Measurements from ENCODE around the gene LCN10. TPM values are rescaled to one million over a fixed set of nuclear protein-coding genes. Genes with fewer than 3 reads are reported as not detected.
"Not testable (repeated sequence)": the region's sequence is repeated elsewhere in the genome, so short reads cannot be mapped to it uniquely, and the experiment has no call there.

The LCN10 gene
- total RNA-seq, 2 experiments from 2014 or later = not detected

GRCh38 chr9:136756836-136757235, 14.1 kb upstream of the LCN10 start:
- intact Hi-C loops (cut with micrococcal nuclease; ENCODE audit: unreplicated experiment) = no loop called here
- ChIA-PET CTCF (ENCODE audit: unreplicated experiment) (no interaction called here), POLR2A (no interaction called here)
- H3K27ac ChIP-seq (ENCODE audit: low read depth, low read length, poor library complexity, severe bottlenecking) = no peak overlapping the region
- H3K4me2 ChIP-seq (ENCODE audit: low read length) = no peak overlapping the region
- H3K9me2 ChIP-seq (ENCODE audit: insufficient read depth, low read length) = no peaks in the 10 kb centered on the region
- no peak for TF ChIP-seq EZH2phosphoT487 (IDR thresholded peaks at IDR 0.05; ENCODE audit: borderline replicate concordance, low read depth, low read length)
- TF ChIP-seq CTCF (conservative IDR thresholded peaks at IDR 0.05; ENCODE audit: low read length) = no peak
- no TSS peak for BruUV-seq (replicated peaks)
- no peaks in the 10 kb centered on the region for H4K20me1 ChIP-seq (ENCODE audit: insufficient read depth, low read length)
- no peak for DNase-seq (ENCODE audit: low spot score)
- no peaks in the 10 kb centered on the region for H3K4me1 ChIP-seq (ENCODE audit: insufficient read depth, low read length, poor library complexity, severe bottlenecking)
- no peaks in the 10 kb centered on the region for H3K79me2 ChIP-seq (ENCODE audit: insufficient read depth, low read depth, low read length)
- H3K4me3 ChIP-seq (ENCODE audit: low read depth, low read length, poor library complexity, severe bottlenecking) = no peak overlapping the region
- H3K36me3 ChIP-seq (ENCODE audit: insufficient read depth, low read length) = no peaks in the 10 kb centered on the region
- H3K9me3 ChIP-seq (ENCODE audit: low read length) = peaks cover 10% of the 10 kb centered on the region; the same call in 1 of the 2 replicates
- no peak overlapping the region for H2AFZ ChIP-seq (ENCODE audit: low read length)

GRCh38 chr9:136756134-136756438, 13.3 kb upstream of the LCN10 start:
- Histone ChIP-seq H3K9me3 (ENCODE audit: low read length) (peaks cover 17% of the 10 kb centered on the region), H3K27ac (ENCODE audit: low read depth, low read length, poor library complexity, severe bottlenecking) (no peak overlapping the region), H3K4me1 (ENCODE audit: insufficient read depth, low read length, poor library complexity, severe bottlenecking) (no peaks in the 10 kb centered on the region), H3K9me2 (ENCODE audit: insufficient read depth, low read length) (no peaks in the 10 kb centered on the region), H2AFZ (ENCODE audit: low read length) (no peak overlapping the region), H3K4me3 (ENCODE audit: low read depth, low read length, poor library complexity, severe bottlenecking) (no peak overlapping the region), H3K4me2 (ENCODE audit: low read length) (no peak overlapping the region), H3K36me3 (ENCODE audit: insufficient read depth, low read length) (no peaks in the 10 kb centered on the region), H3K79me2 (ENCODE audit: insufficient read depth, low read depth, low read length) (no peaks in the 10 kb centered on the region), H4K20me1 (ENCODE audit: insufficient read depth, low read length) (no peaks in the 10 kb centered on the region)
- no TSS peak for BruUV-seq (replicated peaks)
- TF ChIP-seq EZH2phosphoT487 (IDR thresholded peaks at IDR 0.05; ENCODE audit: borderline replicate concordance, low read depth, low read length) = no peak
- TF ChIP-seq CTCF (conservative IDR thresholded peaks at IDR 0.05; ENCODE audit: low read length) = no peak
- intact Hi-C loops (cut with micrococcal nuclease; ENCODE audit: unreplicated experiment) = no loop called here
- POLR2A ChIA-PET = no interaction called here
- no peak for DNase-seq (ENCODE audit: low spot score)
- CTCF ChIA-PET (ENCODE audit: unreplicated experiment) = no interaction called here

GRCh38 chr9:136755302-136756133, 12.8 kb upstream of the LCN10 start:
- DNase-seq (ENCODE audit: low spot score); BruUV-seq (replicated peaks); H3K9me2 ChIP-seq (ENCODE audit: insufficient read depth, low read length); CTCF ChIA-PET (ENCODE audit: unreplicated experiment); H3K27ac ChIP-seq (ENCODE audit: low read depth, low read length, poor library complexity, severe bottlenecking); H4K20me1 ChIP-seq (ENCODE audit: insufficient read depth, low read length); H3K4me2 ChIP-seq (ENCODE audit: low read length); H3K79me2 ChIP-seq (ENCODE audit: insufficient read depth, low read depth, low read length); intact Hi-C loops (cut with micrococcal nuclease; ENCODE audit: unreplicated experiment); H2AFZ ChIP-seq (ENCODE audit: low read length); H3K4me1 ChIP-seq (ENCODE audit: insufficient read depth, low read length, poor library complexity, severe bottlenecking); POLR2A ChIA-PET; H3K4me3 ChIP-seq (ENCODE audit: low read depth, low read length, poor library complexity, severe bottlenecking); H3K36me3 ChIP-seq (ENCODE audit: insufficient read depth, low read length): not testable (repeated sequence)
- peaks cover 19% of the 10 kb centered on the region for H3K9me3 ChIP-seq (ENCODE audit: low read length)
